GM18502 (cell line): ENCODE results near the gene LGR4.

ENCODE experiments used
- ATAC-seq: cut with Tn5 transposase; IDR thresholded peaks from one replicate; pipeline ENCODE4 v1.9.1; 2021; ENCODE audit warnings: mild to moderate bottlenecking; ENCODE audit not compliant: unreplicated experiment, poor library complexity

LGR4 gene

GRCh38 chr11:27485930-27486773 is 13.6 kb upstream of the LGR4 start:
- ATAC-seq: peak; percentile 76

DNA sequence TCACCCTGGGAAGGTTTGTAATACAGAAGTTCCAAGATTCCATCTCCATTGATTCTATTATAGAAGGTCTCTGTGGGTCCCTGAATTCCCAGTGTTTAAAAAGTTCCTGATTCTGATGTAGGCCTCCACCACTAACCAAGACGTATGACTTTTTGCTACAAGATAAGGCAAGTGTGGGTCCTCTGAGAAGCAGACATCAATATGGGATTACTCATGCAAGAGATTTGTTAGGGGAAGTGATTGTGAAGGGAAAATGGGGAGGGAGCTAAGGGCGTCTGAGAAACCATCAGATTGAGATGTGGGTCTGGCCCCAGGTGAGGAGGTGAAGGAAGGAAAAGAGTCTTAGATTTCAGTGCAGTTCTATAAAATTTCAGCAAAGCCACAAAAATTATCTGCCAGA is 10.2 kb upstream of the LGR4 start:
- ATAC-seq: no peak

GRCh38 chr11:27481992-27482391 is 9.4 kb upstream of the LGR4 start:
- ATAC-seq: no peak

GRCh38 chr11:27477831-27478230 is 5.2 kb upstream of the LGR4 start:
- no peak for ATAC-seq

DNA sequence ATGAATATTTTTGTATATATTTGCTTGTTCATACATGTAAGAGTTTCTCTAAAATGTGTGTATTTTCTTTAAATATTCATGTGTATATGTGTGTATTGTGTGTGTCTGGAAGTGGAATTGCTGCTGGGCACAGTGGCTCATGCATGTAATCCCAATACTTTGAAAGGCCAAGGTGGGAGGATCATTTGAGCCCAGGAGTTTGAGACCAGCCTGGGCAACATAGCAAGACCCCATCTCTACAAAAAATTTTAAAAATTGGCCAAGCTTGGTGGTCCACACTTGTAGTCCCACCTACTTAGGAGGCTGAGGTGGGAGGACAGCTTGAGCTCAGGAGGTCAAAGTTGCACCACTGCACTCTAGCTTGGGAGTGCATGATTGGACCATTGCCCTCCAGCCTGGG is 4.7 kb upstream of the LGR4 start:
- ATAC-seq: no peak

DNA sequence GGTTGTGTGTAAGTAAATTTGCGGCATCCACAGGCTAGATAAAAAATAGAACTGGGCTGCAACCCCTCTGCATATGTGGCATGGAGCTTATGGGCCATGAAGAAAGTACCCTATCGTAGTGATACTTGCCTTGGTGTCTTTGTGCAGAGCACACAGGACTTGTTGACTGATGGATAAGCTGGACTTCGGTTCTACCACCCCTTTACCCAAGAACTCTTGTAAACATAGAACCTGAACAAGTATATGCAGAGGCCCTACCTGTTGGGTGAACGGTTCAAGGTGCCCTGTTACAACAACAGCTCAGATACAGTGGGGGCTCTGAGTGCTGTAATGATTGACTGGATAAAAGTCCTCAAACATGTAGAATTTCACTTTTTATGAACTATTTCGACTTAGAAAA is 3.0 kb upstream of the LGR4 start:
- ATAC-seq: no peak

- ATAC-seq: no peak
Observed at GRCh38 chr11:27473017-27473406, 422 bp upstream of the LGR4 start.

- peak; percentile 56 for ATAC-seq
Observed at GRCh38 chr11:27471589-27472397, 797 bp downstream of the LGR4 start.

GRCh38 chr11:27470826-27471588 is 1.6 kb downstream of the LGR4 start:
- no peak for ATAC-seq

DNA sequence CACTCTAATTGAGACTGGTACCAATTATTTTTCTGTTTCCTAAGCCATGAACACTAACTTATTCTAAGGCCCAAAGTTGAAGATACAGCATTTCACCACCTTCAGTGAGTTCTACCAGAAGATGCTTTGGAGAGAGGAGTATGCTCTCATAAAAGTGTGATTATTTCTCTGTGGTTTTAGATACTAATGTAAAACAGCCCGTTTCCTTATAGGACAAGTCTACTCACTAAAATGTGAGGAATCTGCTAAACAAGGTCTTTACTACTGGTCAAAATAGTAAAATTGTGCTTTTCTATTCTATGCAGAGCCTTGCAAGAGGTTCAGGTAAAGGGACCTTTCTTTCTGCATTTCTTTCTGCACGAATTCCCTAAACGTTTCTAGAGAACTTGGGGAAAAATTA is 2.4 kb downstream of the LGR4 start:
- no peak for ATAC-seq

DNA sequence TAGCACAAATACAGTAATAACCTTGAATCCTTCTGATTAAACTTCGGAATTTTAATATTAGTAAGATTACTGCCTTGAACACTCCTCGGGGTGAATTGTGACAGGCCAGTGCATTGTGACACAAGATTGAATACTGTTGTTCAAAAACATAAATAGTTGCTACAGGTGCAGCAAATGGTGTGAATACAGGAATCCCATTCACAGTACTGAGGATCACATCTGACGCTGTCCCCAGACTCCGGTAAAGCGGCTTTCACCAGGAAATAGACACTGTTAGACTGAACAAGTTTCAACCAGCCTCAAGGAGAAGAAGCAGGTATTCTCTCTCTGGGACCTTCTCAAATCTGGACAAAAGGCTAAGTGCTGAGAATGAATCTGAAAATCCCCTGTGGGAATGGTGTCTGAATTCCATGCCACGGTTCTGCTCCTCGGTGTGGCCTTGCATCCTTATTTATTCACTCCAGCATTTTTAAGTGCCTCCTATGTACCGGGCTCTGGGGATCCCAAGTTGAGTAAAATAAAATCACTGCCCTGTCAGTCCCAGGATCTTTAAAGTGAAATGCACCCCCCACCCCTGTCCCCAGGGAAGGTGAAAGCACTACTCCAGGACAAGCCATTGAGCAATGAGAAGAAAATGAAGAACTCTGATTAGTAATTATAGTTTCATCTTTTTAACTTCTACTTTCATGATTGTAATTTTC is 3.4 kb downstream of the LGR4 start:
- no peak for ATAC-seq

GRCh38 chr11:27468209-27468994 is 4.2 kb downstream of the LGR4 start:
- ATAC-seq: no peak

- no peak for ATAC-seq
Observed at GRCh38 chr11:27467181-27467913, 5.2 kb downstream of the LGR4 start.

DNA sequence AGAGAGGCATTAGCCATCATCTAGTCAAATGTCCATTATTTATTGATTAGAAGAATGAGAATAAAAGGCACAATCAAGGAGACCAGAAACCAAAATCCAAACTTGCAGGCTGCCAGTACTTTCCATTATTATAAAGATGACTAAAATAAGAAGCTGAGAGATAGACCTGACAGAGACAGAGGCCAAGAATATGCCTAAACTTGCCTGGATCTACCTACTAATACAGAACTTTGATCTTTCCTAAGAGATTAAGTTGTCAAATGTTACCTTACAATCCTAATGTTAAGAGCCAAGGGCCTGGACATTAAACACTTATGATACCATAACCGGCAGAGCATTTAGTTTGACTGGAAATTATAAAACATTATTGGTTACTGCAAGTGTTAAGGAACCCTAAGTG is 6.2 kb downstream of the LGR4 start:
- ATAC-seq: no peak

GRCh38 chr11:27465629-27466028 is 7.0 kb downstream of the LGR4 start:
- ATAC-seq: no peak

- no peak for ATAC-seq
Observed at GRCh38 chr11:27464909-27465308, 7.7 kb downstream of the LGR4 start.

DNA sequence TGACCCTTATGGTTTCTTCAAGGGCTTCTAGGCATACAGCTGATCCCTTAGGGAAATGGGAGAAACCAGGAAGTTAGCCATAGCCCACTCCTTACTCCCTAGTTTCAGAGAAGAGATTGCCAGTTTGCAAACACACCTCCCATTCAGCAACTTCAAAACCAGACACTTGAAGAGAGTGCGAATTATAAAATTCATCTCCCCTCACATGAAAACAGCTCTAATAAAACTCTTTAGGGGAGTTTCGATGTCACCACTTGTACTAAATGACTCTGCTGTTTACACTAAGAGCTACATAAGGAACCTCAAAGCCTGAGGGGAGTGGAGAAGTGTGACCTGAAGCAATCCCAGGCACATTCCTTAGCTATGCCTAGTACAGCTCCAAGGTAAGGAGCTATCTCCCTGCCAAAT is 8.3 kb downstream of the LGR4 start:
- ATAC-seq: no peak

- ATAC-seq: no peak
Observed at GRCh38 chr11:27462543-27462942, 10.0 kb downstream of the LGR4 start.
